ENCODE measurements around the gene TMEM41B.

GRCh38 chr11:9249252-9249651, 65.1 kb downstream of the TMEM41B start:
- TF ChIP-seq POLR2A (IDR thresholded peaks at IDR 0.05; ENCODE audit: low read length) (no peak), GATA1 (IDR thresholded peaks at IDR 0.05; ENCODE audit: low read depth, low read length) (no peak)

Data from erythroblast (primary cell).